ENCODE results near the gene GLIS2.
A peak's percentile ranks its signal among the peaks of the same experiment; 100 is the strongest.

The GLIS2 gene

GRCh38 chr16:4339909-4340308 is 24.0 kb downstream of the GLIS2 start (continued):
- TF ChIP-seq ATF2 (tag by site-specific recombination; IDR thresholded peaks at IDR 0.05; ENCODE audit: low read depth) (no peak), BCL6B (tag by site-specific recombination; IDR thresholded peaks at IDR 0.05) (no peak), ZBTB10 (tag by site-specific recombination; IDR thresholded peaks at IDR 0.05) (no peak), ZBTB17 (tag by site-specific recombination; IDR thresholded peaks at IDR 0.05) (no peak), ZNF248 (tag by site-specific recombination; IDR thresholded peaks at IDR 0.05) (no peak), ZBTB49 (tag by site-specific recombination; IDR thresholded peaks at IDR 0.05; ENCODE audit: low read depth) (no peak), PRDM1 (tag by site-specific recombination; IDR thresholded peaks at IDR 0.05) (no peak), ZBTB11 (tag by site-specific recombination; conservative IDR thresholded peaks at IDR 0.05; ENCODE audit: low read depth) (no peak), ZIC2 (tag by site-specific recombination; IDR thresholded peaks at IDR 0.05) (peak; percentile 58), ZNF76 (tag by site-specific recombination; IDR thresholded peaks at IDR 0.05; ENCODE audit: borderline replicate concordance, low read depth) (no peak)

- ChIA-PET POLR2A (no interaction called here), CTCF (interaction anchor here (0.7 to 2.9 kb wide), 5 partner anchors 9 to 410 kb away, joined by 3 to 22 read pairs (median 4); no protein-coding TSS in a partner anchor)
- no peak overlapping the region for H3K4me3 ChIP-seq (ENCODE audit: low read depth, low read length)
- peak overlapping the region; percentile 34; the same call in 1 of the 2 replicates for H3K27ac ChIP-seq (ENCODE audit: extremely low read depth, low read depth, low read length)
- no peaks in the 10 kb centered on the region for H3K9me3 ChIP-seq (ENCODE audit: control insufficient read depth, insufficient read depth, low read depth, low read length)
- H3K4me1 ChIP-seq (ENCODE audit: control insufficient read depth, insufficient read depth, low read length) = peaks cover 5% of the 10 kb centered on the region
- H3K36me3 ChIP-seq (ENCODE audit: control insufficient read depth in 2 of 2, insufficient read depth in 1 of 2, low read length in 2 of 2) = peaks cover 0 to 44% of the 10 kb centered on the region in 2 experiments; a peak in 2 of 3 replicates
- TF ChIP-seq HOXA7 (CRISPR knock-in tag; IDR thresholded peaks at IDR 0.05; ENCODE audit: borderline replicate concordance) (no peak), ZNF433 (tag by site-specific recombination; IDR thresholded peaks at IDR 0.05; ENCODE audit: low read depth) (no peak), PRDM4 (tag by site-specific recombination; IDR thresholded peaks at IDR 0.05) (peak; percentile 74), ZNF157 (tag by site-specific recombination; IDR thresholded peaks at IDR 0.05) (no peak), ZNF544 (tag by site-specific recombination; IDR thresholded peaks at IDR 0.05) (no peak), ZNF610 (tag by site-specific recombination; IDR thresholded peaks at IDR 0.05; ENCODE audit: borderline replicate concordance) (no peak), ZNF600 (tag by site-specific recombination; IDR thresholded peaks at IDR 0.05) (no peak)
These were observed 24.6 kb downstream of the GLIS2 start for GRCh38 chr16:4340443-4340842.
